Epithelial cell of esophagus (primary cell): ENCODE data around the gene ECHDC1.
"Not testable (repeated sequence)": the region's sequence is repeated elsewhere in the genome, so short reads cannot be mapped to it uniquely, and the experiment has no call there.

Experiments
- DNase-seq: peaks from one replicate; pipeline ENCODE4 v3.0.0; 2010; ENCODE audit warnings: low read depth
- H3K4me3 ChIP-seq: 2 replicates; pipeline ENCODE4 v1.5.1; 2011; ENCODE audit warnings: mild to moderate bottlenecking, low read length, control low read depth
- CTCF ChIP-seq: IDR thresholded peaks from 2 replicates; pipeline ENCODE4 v1.5.1; 2011; ENCODE audit warnings: low read depth, mild to moderate bottlenecking, low read length, control low read depth, inconsistent platforms; ENCODE audit not compliant: insufficient read depth; ENCODE audit errors: missing control alignments

Gene ECHDC1

GRCh38 chr6:127341471-127342202 is 1.8 kb downstream of the ECHDC1 start:
- TF ChIP-seq CTCF, result no peak
- no peak for DNase-seq
- peak overlapping the region; percentile 83 for H3K4me3 ChIP-seq

- TF ChIP-seq CTCF, result no peak
- H3K4me3 ChIP-seq, result no peak overlapping the region
- no peak for DNase-seq
These were observed 3.2 kb downstream of the ECHDC1 start for GRCh38 chr6:127340171-127340570.

GRCh38 chr6:127338936-127339335 is 4.5 kb downstream of the ECHDC1 start:
- no peak overlapping the region for H3K4me3 ChIP-seq
- no peak for DNase-seq
- TF ChIP-seq CTCF, result no peak

- H3K4me3 ChIP-seq, result no peak overlapping the region
- TF ChIP-seq CTCF, result no peak
- DNase-seq, result no peak
These were observed 10.9 kb downstream of the ECHDC1 start for GRCh38 chr6:127332383-127332961.

GRCh38 chr6:127331256-127331655 is 12.2 kb downstream of the ECHDC1 start:
- not testable (repeated sequence) for H3K4me3 ChIP-seq, DNase-seq

- H3K4me3 ChIP-seq, result no peak overlapping the region
- no peak for DNase-seq
- no peak for TF ChIP-seq CTCF
These were observed 15.3 kb downstream of the ECHDC1 start for GRCh38 chr6:127328043-127328609.

GRCh38 chr6:127319686-127320085 is 23.7 kb downstream of the ECHDC1 start:
- TF ChIP-seq CTCF, result no peak
- no peak overlapping the region for H3K4me3 ChIP-seq
- no peak for DNase-seq
